ENCODE results near the gene MANSC4.

- TF ChIP-seq POLR2AphosphoS5 (IDR thresholded peaks at IDR 0.05) (no peak), POLR2A (IDR thresholded peaks at IDR 0.05) (no peak), CTCF (IDR thresholded peaks at IDR 0.05) (no peak), EP300 (IDR thresholded peaks at IDR 0.05) (no peak)
These were observed 23.3 kb downstream of the MANSC4 start for GRCh38 chr12:27756670-27757195.
